Large intestine (tissue), 3 donors: ENCODE measurements around the gene KCNH4. TPM values are rescaled to one million over a fixed set of nuclear protein-coding genes. Genes with fewer than 3 reads are reported as not detected.

ENCODE experiments used
- DNase-seq, 2 donors: peaks; one replicate each; pipeline versions ENCODE4 v3.0.0 to v3.0.0-alpha.2; 2013
- H3K27ac ChIP-seq: one replicate; pipeline ENCODE4 v1.5.1; 2013; ENCODE audit warnings: low read length
- H3K27me3 ChIP-seq: 2 replicates; pipeline ENCODE4 v1.6.1; 2013; ENCODE audit warnings: low read length; ENCODE audit not compliant: control insufficient read depth, insufficient read depth
- H3K36me3 ChIP-seq: 2 replicates; pipeline ENCODE4 v1.6.1; 2013; ENCODE audit warnings: low read length; ENCODE audit not compliant: control insufficient read depth, insufficient read depth
- H3K4me1 ChIP-seq: one replicate; pipeline ENCODE4 v1.6.1; 2013; ENCODE audit warnings: low read length; ENCODE audit not compliant: control insufficient read depth, insufficient read depth
- H3K4me3 ChIP-seq: one replicate; pipeline ENCODE4 v1.5.1; 2013; ENCODE audit warnings: low read length
- H3K9me3 ChIP-seq: one replicate; pipeline ENCODE4 v1.6.1; 2013; ENCODE audit warnings: mild to moderate bottlenecking, low read depth, low read length, moderate library complexity; ENCODE audit not compliant: control insufficient read depth
- WGBS: methylation state at CpG from one replicate; pipeline ENCODE4 v1.1.5; 2013; ENCODE audit warnings: low lambda C conversion rate; ENCODE audit not compliant: insufficient coverage; 5-methylcytosine and 5-hydroxymethylcytosine counted together
- polyA plus RNA-seq: library from polyadenylated mRNA; unstranded; fragments of 120-200 nt; gene quantifications from one replicate; pipeline ENCODE4 v1.2.1, GENCODE V29; 2013

KCNH4 gene
- polyA plus RNA-seq, 1 donor: 0.36 TPM

DNA sequence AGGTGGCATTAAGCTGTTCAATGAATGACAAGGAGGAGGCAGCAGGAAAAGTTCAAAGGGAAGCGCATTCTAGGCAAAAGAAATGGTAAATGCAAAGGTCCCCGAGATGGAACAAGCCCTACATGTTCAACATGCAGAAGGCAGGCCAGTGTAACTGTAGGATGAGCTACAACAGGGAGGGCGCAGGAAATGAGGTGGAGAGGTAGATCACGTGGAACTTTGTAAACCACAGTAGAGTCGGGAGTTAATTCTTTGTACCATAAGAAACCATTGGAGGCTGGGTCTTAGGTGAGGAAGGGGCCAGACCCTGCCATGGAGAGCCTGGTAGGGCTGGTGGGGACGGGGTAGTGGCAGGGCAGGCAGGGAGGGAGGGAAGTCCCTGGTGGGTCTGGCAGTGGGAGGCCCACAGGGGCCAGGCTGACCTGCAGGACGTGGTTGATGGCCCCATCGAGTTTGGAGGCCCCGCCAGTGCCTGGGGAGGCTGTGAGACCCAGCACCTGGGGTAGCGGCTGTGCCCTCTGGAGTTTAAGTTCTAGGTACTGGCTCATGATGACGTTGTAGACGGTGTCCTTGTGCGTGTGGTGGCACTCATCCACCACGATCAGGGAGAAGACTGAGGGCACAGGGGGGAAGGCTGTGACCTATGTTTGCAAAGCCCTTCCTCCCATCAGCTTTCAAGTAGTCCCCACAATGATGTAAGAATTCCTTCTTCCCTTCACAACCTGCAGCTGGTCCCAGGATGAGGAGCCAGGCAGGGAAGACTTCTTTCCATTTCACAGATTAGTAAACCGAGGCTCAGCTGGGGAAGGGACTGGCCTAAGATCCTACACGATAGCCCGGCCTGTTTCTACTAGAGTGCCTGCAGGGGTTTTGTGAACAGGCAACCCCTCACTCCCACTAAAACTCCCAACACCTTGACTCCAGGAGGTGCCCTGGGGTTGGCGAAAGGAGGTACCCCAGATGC, 70.4 kb downstream of the KCNH4 start:
- Histone ChIP-seq H3K27me3 (no peaks in the 10 kb centered on the region), H3K4me1 (peaks cover 26% of the 10 kb centered on the region), H3K4me3 (no peak overlapping the region), H3K36me3 (peaks cover 22% of the 10 kb centered on the region), H3K9me3 (no peaks in the 10 kb centered on the region), H3K27ac (no peak overlapping the region)
- DNase-seq: no peak
- WGBS: no CpG with 5 or more reads among the region's 18 CpGs

GRCh38 chr17:42109086-42109485, 71.9 kb downstream of the KCNH4 start:
- Histone ChIP-seq H3K36me3 (peaks cover 13% of the 10 kb centered on the region), H3K9me3 (no peaks in the 10 kb centered on the region), H3K4me3 (no peak overlapping the region), H3K27ac (no peak overlapping the region), H3K4me1 (peaks cover 26% of the 10 kb centered on the region), H3K27me3 (no peaks in the 10 kb centered on the region)
- DNase-seq: no peak
- WGBS: no CpG with 5 or more reads among the region's 9 CpGs

DNA sequence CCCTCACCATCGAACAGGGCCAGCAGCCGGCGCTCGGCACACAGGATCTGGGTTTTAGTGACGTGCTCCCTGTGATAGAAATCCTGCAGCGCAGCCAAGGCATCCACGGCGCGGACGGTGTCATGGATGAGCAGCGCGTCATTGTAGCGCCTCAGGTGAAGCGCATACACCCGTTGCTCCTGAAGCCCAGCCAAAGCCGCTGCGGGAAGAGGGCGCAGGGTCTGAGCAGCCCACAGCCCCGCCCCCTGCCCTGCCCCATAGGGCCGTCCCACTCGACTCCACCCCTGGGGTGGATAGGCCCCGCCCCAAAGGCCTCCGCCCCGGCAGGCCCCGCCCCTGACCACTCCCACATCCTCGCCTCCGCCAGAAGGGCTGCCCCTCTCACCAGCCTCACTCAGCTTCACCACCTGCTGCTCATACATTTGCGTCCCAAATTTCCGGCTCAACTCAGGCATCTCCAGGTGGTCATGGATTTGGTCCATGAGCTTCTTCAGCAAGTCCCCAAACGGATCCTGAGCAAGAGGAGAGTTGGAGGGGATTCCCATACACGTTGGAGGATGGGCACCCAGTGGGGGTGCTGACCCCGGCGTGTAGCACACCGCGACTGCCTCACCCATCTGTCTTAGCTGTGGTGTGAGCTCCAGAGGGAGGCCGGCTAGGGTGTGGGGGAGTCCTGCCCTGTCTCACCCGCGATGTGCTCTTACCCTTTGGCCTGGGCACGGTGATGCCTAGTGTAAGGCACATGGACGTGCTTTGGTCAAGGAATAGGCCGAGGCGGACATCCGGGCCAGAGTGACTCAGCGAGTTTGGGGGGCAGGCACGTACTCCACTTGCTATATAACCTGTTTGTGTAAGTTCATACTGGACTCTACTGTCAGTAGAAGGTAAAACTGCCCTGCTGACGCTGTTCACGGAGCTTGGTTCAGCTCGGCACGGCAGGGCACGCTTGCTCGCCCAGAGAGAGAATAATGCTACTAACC, 73.1 kb downstream of the KCNH4 start:
- no peak overlapping the region for H3K27ac ChIP-seq
- peak; percentile 81 to 82 for DNase-seq
- H3K36me3 ChIP-seq: peaks cover 7% of the 10 kb centered on the region
- peak overlapping the region; percentile 21 for H3K4me3 ChIP-seq
- H3K27me3 ChIP-seq: no peaks in the 10 kb centered on the region
- WGBS: no CpG with 5 or more reads among the region's 51 CpGs
- no peaks in the 10 kb centered on the region for H3K9me3 ChIP-seq
- peaks cover 21% of the 10 kb centered on the region for H3K4me1 ChIP-seq

- 50% methylated on average over 1 of the region's 6 CpGs for WGBS
- H3K9me3 ChIP-seq: no peaks in the 10 kb centered on the region
- no peak for DNase-seq
- H3K27ac ChIP-seq: no peak overlapping the region
- H3K4me1 ChIP-seq: peaks cover 19% of the 10 kb centered on the region
- peak overlapping the region; percentile 21 for H3K4me3 ChIP-seq
- no peaks in the 10 kb centered on the region for H3K27me3 ChIP-seq
- peaks cover 7% of the 10 kb centered on the region for H3K36me3 ChIP-seq
Measured at GRCh38 chr17:42107124-42107523, 73.8 kb downstream of the KCNH4 start.

Other genes with a start within 250 kb of the KCNH4 start
- 47.6 TPM for gene CNP, start 214.3 kb downstream of the KCNH4 start, polyA plus RNA-seq
- 93.0 TPM for gene DNAJC7, start 163.7 kb downstream of the KCNH4 start, polyA plus RNA-seq
- 42.8 TPM for gene NKIRAS2, start 161.1 kb downstream of the KCNH4 start, polyA plus RNA-seq
- 2.4 TPM for gene C17orf113, start 130.5 kb downstream of the KCNH4 start, polyA plus RNA-seq
- 1.4 TPM for gene ZNF385C, start 82.7 kb downstream of the KCNH4 start, polyA plus RNA-seq
- gene DHX58, start 68.4 kb downstream of the KCNH4 start, polyA plus RNA-seq: 11.8 TPM
- 49.1 TPM for gene KAT2A, start 59.8 kb downstream of the KCNH4 start, polyA plus RNA-seq
- gene HSPB9, start 58.3 kb downstream of the KCNH4 start, polyA plus RNA-seq: 0.40 TPM
- 182 TPM for gene RAB5C, start 26.2 kb downstream of the KCNH4 start, polyA plus RNA-seq
- gene HCRT, start 4.3 kb upstream of the KCNH4 start, polyA plus RNA-seq: 0.13 TPM
- gene GHDC, start 13.4 kb upstream of the KCNH4 start, polyA plus RNA-seq: 30.1 TPM
- gene STAT5B, start 95.2 kb upstream of the KCNH4 start, polyA plus RNA-seq: 57.7 TPM
- gene STAT5A, start 107.4 kb upstream of the KCNH4 start, polyA plus RNA-seq: 14.2 TPM
- 193 TPM for gene STAT3, start 207.3 kb upstream of the KCNH4 start, polyA plus RNA-seq
- gene CAVIN1, start 242.1 kb upstream of the KCNH4 start, polyA plus RNA-seq: 71.0 TPM